Spleen (tissue), 7 donors: ENCODE results near the gene PRKRIP1.

Experiments used
- POLR2A ChIP-seq, 3 donors: fragments of 450-650 bp; IDR thresholded peaks; one replicate each; pipeline ENCODE4 v1.5.1; 2017; ENCODE audit warnings: antibody characterized with exemption in 3 of 3, mild to moderate bottlenecking in 1 of 3
- TF ChIP-seq, protein P1 (sequence below), 11 experiments: fragments of 200-600 bp in 7 of 11; fragments of 450-650 bp in 4 of 11; sonication (generic) in 4 of 11; IDR thresholded peaks in 8 of 11; conservative IDR thresholded peaks in 3 of 11; 1 replicate in 7 of 11; 2 replicates in 4 of 11; pipeline versions ENCODE4 v1.4.0 to v1.8.0; 2016 to 2021; ENCODE audit warnings: antibody characterized with exemption in 11 of 11, inconsistent platforms in 4 of 11, mild to moderate bottlenecking in 1 of 11
- donor health status: DM: no; HTN: no; CAD: no; lungs with moderate emphysema.
- donor health status: DM: no; HTN: no; CAD: no.
- donor health status: DM: no; HTN: no; CAD: no.

DNA sequence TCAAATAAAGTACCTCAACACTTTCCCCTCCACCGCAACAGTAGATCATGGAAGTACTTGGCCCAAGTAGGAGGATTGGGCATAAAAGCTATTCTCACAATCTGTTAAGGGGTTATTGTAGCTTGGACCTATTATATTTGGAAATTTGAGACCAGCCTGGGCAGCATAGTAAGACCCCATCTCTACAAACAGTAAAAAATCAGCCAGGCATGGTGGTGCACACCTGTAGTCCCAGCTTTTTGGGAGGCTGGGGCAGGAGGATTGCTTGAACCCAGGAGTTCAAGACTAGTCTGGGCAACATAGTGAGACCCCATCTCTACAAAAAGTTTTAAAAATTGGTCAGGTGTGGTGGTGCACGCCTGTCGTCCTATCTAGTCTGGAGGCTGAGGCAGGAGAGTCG, 13.2 kb downstream of the PRKRIP1 start:
- TF ChIP-seq, protein P1, sequence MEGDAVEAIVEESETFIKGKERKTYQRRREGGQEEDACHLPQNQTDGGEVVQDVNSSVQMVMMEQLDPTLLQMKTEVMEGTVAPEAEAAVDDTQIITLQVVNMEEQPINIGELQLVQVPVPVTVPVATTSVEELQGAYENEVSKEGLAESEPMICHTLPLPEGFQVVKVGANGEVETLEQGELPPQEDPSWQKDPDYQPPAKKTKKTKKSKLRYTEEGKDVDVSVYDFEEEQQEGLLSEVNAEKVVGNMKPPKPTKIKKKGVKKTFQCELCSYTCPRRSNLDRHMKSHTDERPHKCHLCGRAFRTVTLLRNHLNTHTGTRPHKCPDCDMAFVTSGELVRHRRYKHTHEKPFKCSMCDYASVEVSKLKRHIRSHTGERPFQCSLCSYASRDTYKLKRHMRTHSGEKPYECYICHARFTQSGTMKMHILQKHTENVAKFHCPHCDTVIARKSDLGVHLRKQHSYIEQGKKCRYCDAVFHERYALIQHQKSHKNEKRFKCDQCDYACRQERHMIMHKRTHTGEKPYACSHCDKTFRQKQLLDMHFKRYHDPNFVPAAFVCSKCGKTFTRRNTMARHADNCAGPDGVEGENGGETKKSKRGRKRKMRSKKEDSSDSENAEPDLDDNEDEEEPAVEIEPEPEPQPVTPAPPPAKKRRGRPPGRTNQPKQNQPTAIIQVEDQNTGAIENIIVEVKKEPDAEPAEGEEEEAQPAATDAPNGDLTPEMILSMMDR (IDR thresholded peaks at IDR 0.05 in 8 of 11, conservative IDR thresholded peaks at IDR 0.05 in 3 of 11): no peak
- no peak for TF ChIP-seq POLR2A (IDR thresholded peaks at IDR 0.05)
